ENCODE results near the gene TMEM80.

DNA sequence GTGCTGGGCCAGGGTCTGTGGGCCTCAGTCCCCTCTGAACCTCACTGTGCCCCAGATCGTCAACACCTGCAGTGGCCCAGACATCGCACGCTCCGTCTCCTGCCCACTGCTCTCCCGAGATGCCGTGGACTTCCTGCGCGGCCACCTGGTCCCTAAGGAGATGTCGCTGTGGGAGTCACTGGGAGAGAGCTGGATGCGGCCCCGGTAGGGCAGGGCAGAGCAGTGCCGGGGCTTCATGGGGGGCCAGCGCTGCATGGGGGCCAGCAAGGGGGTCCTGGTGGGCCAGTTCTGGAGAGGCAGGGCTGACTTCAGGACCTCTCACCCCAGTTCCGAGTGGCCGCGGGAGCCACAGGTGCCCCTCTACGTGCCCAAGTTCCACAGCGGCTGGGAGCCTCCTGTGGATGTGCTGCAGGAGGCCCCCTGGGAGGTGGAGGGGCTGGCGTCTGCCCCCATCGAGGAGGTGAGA lies 26.8 kb downstream of the TMEM80 start:
- TF ChIP-seq, protein P1, sequence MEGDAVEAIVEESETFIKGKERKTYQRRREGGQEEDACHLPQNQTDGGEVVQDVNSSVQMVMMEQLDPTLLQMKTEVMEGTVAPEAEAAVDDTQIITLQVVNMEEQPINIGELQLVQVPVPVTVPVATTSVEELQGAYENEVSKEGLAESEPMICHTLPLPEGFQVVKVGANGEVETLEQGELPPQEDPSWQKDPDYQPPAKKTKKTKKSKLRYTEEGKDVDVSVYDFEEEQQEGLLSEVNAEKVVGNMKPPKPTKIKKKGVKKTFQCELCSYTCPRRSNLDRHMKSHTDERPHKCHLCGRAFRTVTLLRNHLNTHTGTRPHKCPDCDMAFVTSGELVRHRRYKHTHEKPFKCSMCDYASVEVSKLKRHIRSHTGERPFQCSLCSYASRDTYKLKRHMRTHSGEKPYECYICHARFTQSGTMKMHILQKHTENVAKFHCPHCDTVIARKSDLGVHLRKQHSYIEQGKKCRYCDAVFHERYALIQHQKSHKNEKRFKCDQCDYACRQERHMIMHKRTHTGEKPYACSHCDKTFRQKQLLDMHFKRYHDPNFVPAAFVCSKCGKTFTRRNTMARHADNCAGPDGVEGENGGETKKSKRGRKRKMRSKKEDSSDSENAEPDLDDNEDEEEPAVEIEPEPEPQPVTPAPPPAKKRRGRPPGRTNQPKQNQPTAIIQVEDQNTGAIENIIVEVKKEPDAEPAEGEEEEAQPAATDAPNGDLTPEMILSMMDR (IDR thresholded peaks at IDR 0.05; ENCODE audit: poor library complexity): no peak
- no peak for TF ChIP-seq EZH2 (IDR thresholded peaks at IDR 0.05; ENCODE audit: borderline replicate concordance)
- no peak for TF ChIP-seq EZH2phosphoT487 (IDR thresholded peaks at IDR 0.05; ENCODE audit: low read depth, severe bottlenecking, unreplicated experiment)

Measured in hepatocyte (in vitro differentiated cells).